ENCODE measurements around the gene PRKG1.

Gene PRKG1

DNA sequence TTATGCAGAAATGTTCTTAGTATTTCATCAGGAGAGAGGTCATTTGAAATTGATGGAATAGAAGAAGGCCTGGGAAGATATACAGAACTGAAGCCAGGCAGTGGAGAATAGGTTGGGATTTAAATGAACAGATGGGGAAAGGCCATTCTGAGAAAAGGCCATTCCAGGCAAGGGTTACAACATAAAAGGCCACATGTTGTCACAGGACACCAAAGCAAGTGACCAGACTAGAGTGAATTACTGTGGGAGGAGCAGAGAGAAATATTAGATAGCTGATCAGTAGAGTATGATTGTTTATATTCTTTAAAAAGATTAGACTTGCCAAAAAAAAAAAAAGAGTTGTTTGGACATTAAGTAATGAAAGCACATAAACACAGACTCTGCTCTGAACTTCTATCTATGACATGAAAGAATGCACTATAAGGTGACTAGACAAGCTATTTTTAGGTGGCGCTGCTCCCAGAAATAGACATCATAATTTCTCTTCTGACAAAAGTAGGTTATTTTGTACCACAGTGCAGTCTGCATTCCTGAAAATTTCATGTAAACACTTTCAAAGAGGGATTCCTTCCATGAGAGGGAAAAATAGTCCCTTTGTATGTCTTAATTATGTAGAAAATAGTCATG is 1184.6 kb downstream of the PRKG1 start:
- no peak for DNase-seq

GRCh38 chr10:52259426-52259812 is 1185.1 kb downstream of the PRKG1 start:
- DNase-seq = no peak

DNA sequence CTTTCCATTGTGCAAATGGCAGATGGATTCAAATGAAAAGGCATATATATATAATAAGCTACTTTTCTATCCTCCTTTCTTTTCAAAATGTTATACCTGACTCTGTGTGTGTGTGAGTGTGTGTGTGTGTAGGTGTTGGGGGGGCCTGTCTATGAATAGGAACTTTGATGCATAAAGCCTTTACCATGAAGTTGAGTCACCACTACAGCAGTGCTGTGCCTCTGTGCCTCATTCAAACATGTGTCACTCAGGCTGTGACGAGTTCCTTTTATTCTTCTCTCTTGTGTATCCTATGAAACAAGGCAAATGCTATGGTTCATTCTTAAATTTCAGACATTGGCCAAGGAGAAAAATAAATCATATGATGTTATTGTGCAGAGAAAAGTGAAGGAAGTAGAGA is 1187.1 kb downstream of the PRKG1 start:
- no peak for DNase-seq

- DNase-seq = no peak
Measured at GRCh38 chr10:52265131-52265926, 1191.0 kb downstream of the PRKG1 start.

- no peak for DNase-seq
Measured at GRCh38 chr10:52266858-52267257, 1192.6 kb downstream of the PRKG1 start.

DNA sequence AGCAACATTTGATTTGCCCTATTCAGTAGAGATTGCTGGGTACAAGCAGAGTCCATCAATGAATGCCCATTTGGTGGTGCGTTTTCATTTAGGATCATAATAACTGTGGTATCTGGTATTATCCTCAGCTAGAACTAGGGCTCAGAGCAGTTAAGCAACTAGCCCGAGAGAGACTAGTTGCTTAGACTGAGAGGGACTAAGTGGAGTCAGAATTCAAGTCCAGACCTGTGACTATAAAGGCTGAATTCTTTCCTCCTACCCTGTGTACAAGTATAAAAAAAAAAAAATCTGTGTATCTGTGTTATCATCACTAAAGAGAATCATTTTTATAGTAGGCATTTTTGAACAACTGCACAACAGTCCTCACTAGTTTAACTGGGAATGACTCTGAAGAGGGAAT is 1194.5 kb downstream of the PRKG1 start:
- DNase-seq = no peak

- DNase-seq = no peak
Measured at GRCh38 chr10:52269233-52269632, 1194.9 kb downstream of the PRKG1 start.

GRCh38 chr10:52276163-52276562 is 1201.9 kb downstream of the PRKG1 start:
- no peak for DNase-seq

- DNase-seq = no peak
Measured at GRCh38 chr10:52276986-52277385, 1202.7 kb downstream of the PRKG1 start.

DNA sequence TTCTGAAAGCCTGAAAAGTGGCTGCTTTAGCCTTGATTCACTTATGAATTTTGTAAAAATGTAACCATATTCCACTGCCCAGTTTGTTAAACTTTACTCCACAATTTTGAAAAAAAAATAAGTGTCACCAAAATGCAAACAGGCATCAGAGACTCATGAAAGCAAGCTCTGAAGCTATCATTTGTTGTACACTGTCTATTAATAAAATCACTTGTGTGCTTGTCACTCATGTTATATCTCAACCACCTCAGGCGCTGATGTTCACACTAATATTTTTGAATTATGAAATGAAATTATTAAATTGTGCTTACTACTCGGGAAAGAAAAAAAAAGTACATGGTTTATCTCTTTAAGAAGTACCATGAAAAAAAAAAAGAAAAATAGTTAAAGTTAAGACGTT is 1205.3 kb downstream of the PRKG1 start:
- DNase-seq = no peak

DNA sequence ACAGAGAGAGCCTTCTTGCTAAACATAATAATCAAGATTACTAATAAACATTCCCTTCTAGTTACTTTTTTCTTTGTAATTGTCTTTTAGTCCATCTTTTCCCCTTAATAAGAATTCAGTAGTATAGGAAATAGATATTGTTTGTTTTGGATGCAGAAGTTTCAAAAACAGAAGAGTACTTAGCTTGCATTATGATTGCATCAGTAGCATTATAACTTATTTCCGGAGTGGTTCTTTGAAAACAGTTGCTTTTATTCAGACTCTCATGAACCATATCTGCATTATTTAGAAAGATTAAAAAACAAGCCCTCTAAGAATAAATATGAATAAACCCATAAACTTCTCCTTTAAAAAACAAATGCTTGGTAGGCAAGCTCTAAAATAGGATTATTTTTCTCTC is 1205.8 kb downstream of the PRKG1 start:
- DNase-seq = no peak

DNA sequence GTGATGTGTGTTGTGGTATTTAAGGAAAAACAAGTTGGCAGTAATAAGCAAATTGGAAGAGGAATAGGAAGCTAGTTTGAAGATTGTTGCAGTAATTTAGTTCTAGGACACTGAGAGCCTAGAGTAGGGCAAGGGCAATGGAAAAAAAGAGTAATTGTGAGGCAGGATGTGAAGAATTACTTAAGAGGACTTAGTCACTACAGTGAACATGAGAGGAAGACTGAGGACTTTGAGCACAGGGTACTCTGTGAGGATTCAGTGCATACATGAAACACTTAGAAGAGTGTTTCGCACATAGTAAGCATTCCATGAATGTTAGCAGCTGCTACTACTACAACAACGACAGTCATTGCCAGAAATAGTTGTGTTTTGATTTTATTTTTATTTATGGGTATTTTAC is 1208.9 kb downstream of the PRKG1 start:
- DNase-seq = no peak

DNA sequence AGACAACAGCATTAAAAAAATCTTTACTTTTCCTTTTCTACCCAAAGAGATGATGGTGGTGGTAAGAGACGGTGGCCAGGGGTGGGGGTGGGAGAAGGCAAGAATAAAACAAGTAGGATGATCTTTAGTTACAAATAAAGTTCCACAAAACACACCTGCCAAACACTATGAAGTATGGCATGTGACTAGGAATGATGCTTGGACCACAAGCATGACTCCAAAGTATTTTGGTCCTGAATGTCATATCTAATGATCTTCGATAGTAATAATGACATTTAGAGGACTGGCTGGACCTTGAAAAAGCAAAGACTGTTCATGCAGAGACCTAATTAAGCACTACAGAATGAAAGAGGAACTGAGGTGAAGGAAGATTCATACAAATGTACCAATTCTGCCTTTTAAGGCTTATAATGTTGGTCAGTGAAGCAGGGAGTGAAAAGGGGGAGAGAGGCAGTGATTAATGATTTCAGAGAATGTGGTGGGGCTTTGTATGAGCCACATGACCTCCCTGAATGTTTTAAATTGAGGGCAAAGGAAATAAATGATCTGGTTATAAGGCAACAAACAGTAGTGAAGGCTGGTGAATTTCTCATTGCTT is 1210.2 kb downstream of the PRKG1 start:
- DNase-seq = no peak

DNA sequence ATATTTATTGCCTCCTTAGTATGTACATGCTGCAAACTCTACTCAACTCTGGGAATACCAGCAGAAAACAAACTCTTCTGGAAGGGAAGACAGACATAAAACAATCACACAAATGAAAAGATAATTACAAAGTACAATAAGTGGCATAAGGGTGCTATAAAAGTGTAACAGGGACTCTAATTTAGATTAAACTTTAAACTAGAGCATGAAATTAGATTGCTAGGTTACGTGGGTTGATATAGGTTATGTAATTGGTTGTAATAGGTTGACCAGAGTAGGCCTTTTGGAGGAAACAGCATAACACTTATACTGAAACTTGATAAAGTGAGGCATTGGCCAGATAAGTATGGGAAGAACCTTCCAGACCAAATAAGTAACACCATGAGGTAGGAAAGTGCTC is 1213.6 kb downstream of the PRKG1 start:
- DNase-seq = no peak

GRCh38 chr10:52297747-52298146 is 1223.5 kb downstream of the PRKG1 start:
- DNase-seq = no peak

GRCh38 chr10:52300599-52301277 is 1226.5 kb downstream of the PRKG1 start:
- no peak for DNase-seq

DNA sequence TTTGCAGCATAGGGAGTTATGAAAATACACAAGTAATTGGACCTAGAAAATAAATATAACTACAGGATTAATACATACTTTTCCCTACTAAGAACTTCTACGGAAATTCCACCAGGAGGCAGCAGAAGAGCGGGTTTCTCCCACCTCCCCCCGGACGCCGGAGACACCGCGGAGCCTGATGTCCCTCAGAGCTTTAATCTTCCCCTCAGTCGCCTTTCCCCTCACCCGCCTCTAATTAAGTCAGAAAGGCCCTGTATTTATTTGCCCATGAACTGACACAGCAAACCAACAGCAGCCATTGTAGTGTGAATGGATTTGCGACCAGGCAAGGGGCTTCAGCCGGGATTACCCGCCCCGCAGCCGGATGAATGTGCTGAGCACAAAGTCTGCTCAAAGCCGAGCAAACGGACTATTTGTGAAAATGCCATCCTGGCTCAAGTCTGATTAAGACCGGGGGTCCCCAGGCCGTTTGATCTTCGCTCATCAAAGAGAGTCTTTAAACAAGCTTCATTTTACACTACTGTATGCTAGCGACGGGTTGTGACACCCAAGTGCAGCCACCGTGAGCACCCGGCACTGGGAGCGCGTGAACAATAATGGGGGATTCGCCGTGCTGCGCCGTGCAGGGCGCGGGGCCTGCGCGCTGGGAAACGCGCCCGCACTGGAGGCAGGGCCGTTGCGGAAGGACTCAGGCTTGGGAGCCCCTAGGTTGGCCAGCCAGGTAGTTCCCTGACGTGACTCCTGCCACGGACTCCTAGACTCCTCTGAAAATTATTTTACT is 1234.2 kb downstream of the PRKG1 start:
- DNase-seq = peak in 1 of 2 experiments; percentile 40

DNA sequence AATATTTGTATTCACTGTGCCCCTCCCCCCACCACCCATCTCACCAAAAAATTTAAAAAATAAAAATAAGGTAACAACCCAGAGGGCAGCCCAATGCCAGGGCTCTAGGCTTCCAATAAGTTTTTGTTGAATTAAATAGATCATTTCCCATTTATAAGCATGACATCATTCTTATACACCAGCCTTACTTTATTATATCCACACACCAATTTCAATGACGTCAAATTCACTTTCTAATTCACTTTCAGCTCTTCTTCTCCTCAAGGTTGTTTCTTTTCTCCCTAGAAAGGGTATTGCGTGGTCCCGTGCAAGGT is 1238.6 kb downstream of the PRKG1 start:
- no peak for DNase-seq

- DNase-seq = peak in 1 of 2 experiments; percentile 8
Measured at GRCh38 chr10:52313256-52313932, 1239.1 kb downstream of the PRKG1 start.

DNA sequence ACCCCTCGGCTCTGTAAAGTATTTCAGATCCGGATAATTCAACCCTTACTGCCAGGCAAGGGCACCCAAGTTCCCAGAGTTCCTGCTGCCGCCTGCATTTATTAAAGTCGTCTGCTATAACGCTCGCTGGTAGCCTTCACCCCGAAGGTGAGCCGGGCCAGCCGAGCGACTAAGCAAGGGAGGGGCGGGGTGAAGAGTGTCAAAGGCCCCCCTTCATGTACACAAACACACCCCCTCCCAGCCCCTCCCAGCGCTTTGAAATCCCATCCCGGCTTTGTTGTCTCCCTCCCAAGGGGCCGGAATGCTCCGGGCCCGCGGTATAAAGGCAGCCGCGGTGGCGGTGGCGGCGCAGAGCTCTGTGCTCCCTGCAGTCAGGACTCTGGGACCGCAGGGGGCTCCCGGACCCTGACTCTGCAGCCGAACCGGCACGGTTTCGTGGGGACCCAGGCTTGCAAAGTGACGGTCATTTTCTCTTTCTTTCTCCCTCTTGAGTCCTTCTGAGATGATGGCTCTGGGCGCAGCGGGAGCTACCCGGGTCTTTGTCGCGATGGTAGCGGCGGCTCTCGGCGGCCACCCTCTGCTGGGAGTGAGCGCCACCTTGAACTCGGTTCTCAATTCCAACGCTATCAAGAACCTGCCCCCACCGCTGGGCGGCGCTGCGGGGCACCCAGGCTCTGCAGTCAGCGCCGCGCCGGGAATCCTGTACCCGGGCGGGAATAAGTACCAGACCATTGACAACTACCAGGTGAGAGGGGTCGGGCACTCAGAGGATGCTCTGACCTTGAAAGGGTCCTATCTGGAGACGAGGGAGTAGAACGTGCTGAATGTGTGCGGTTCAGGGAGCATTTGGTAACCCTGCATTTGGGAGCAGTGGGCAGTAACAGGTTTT is 1239.9 kb downstream of the PRKG1 start, which contains the start of gene DKK1:
DKK1 (plus strand) TSS at position 349 of the 889 bp plus-strand sequence; CDS start at position 503, 154 bp downstream.
- DNase-seq = peak in 1 of 2 experiments; percentile 32

Measured in NCI-H524 (cell line).